Fibroblast of lung (primary cell): ENCODE data around the gene ZBTB14.

Experiments used
- CTCF ChIP-seq, 2 donors: IDR thresholded peaks in 1 of 2; conservative IDR thresholded peaks in 1 of 2; 1 replicate in 1 of 2; 2 replicates in 1 of 2; pipeline ENCODE4 v1.5.1; 2011 to 2012; ENCODE audit warnings: low read length in 2 of 2, control low read depth in 1 of 2, inconsistent platforms in 1 of 2, low read depth in 1 of 2, mild to moderate bottlenecking in 1 of 2
- EZH2 ChIP-seq: IDR thresholded peaks from 2 replicates; pipeline ENCODE4 v1.5.1; 2012; ENCODE audit warnings: low read length, control low read depth, mild to moderate bottlenecking; ENCODE audit errors: missing control alignments

GRCh38 chr18:5287854-5288253, 7.7 kb downstream of the ZBTB14 start:
- TF ChIP-seq CTCF (conservative IDR thresholded peaks at IDR 0.05 in 1 of 2, IDR thresholded peaks at IDR 0.05 in 1 of 2; ENCODE audit: low read depth in 1 of 2, low read length in 2 of 2) (no peak), EZH2 (no peak)
